Glomerular visceral epithelial cell (primary cell): ENCODE results near the gene DACH1.

ENCODE experiments used
- DNase-seq: peaks from one replicate; pipeline ENCODE4 v3.0.0-alpha.2; 2016; ENCODE audit errors: extremely low spot score

DACH1 gene

GRCh38 chr13:71395053-71395452 is 472.0 kb downstream of the DACH1 start:
- DNase-seq = no peak

- DNase-seq = no peak
These were observed 472.8 kb downstream of the DACH1 start for GRCh38 chr13:71394176-71394575.
